GM04503 (cell line): ENCODE measurements around the gene POLE4.

Experiments
- DNase-seq: peaks from one replicate; pipeline ENCODE4 v3.0.0-alpha.2; 2012; ENCODE audit warnings: low read depth

POLE4 gene

DNA sequence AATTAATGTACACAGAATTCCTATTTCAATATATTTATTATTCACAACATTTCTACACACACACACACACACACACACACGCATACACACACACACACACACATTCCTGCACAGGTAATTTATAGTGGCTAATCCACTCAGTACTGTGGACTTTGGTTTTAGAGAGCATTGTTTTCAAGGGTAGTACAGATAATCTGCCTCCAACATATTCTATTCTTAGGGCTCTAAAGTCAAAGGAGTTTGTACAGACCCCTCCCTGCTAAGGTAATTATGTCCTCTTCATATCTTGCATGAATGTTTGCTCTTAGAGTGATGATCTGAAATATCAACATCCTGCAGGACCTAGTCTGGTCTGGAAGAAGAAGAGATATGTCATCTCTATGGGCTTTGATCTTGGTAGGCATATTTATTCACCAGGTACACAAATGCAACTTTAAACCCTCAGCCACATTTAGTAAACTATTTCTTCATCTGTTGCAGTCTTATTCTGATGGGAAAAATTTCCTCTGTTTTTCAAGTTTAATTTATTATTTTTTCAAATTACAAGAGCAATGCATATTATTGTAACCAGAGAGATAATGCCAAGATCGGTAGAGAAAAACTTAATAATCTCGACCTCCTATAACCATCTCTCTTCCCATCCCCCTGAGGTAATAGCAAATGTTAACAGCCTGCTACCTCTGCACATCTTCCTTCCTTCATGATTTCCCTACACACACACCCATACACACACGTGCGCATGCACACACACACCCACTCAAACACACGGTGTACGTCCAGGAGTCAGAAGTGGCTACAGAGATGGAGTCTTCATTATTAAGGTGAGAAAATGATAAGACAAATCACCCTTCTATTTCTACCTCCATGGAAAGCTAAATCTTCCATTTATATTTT, 18.3 kb upstream of the POLE4 start:
- DNase-seq, result no peak

DNA sequence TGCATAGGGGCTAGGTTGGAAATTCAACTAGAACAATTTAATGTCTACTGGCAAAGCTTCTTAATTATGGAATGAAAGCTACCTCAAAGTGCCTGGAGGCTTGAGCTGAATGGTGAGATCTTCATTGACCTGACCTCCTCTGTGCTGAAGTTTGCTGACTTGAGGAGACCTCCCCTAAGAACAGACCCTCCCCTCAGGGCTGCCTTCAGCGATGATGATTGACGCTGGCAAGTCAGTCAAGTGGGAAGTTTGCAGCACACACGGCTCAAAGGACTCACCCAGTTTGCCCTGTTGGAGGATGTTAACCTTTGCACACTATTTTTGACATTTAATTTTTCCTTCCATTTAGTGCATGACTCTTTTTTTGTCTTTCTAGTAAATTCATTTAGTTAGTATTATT, 17.2 kb upstream of the POLE4 start:
- no peak for DNase-seq

DNA sequence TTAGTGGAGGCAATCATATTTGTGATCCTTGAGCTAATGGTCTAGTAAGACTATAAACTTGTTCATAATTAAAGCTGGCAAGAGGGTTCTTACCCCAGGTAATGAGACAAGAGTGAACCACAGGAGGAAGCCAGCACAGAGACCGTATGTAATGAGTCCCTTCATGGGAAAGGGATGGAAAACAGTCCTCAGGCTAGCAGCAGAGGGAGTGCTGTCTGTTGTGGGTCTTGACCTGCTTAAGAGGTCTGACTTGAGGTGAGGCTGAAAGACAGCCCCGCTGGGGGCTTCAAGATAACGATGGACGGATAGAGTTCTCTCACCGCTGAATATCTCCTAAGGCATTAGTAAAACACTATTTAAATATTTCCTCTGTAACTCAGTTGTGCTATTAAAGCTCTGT, 16.2 kb upstream of the POLE4 start:
- DNase-seq, result no peak

DNA sequence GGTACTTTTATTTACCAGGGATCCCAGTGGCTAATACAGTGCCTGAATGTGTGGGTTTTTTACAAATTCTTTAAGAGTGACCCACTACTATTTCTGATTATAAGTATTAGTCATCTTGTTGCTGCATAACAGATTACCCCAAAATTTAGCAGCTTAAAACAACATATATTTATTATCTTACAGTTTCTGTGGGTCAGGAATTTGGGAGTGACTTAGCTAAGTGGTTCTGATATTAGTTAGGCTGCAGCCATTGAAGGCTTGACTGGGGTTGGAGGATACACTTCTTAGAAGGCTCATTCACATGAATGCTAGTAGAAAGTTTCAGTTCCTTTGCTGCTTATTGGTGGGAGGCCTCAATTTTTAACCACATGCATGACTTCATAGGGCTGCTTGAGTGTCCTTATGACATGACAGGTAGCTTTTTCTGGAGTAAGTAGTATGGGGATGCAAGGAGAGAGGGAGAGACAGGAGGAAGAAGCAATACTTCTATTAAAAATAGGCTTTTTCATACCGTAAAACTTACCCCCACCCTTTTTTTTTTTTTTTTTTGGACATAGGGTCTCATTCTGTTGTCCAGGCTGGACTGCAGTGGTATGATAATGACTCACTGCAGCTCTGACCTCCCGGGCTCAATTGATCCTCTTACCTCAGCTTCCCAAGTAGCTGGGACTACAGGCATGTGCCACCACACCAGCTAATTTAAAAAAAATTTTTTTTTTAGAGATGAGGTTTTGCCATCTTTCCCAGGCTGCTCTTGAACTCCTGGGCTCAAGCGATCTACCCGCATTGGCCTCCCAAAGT, 13.3 kb upstream of the POLE4 start:
- no peak for DNase-seq

DNA sequence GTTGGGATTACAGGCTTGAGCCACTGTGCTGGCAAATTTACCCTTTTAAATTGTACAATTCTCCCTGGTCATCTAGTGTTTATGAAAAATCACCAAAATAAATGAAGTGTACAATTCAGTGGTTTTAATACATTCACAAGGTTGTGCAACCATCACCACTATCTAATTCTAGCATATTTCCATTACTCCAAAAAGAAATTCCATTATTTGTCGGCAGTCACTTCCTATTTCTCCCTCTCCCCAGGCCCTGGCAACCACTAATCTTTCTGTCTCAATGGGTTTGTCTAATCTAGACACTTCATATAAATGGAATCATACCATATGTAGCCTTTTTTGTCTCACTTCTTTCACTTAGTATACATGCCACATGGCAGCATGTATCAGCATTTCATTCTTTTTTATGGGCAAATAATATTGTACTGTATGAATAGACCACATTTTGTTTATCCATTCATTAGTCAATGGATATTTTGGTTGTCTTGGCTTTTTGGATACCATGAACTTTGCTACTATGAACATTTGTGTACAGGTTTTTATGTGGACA, 12.6 kb upstream of the POLE4 start:
- DNase-seq, result no peak

DNA sequence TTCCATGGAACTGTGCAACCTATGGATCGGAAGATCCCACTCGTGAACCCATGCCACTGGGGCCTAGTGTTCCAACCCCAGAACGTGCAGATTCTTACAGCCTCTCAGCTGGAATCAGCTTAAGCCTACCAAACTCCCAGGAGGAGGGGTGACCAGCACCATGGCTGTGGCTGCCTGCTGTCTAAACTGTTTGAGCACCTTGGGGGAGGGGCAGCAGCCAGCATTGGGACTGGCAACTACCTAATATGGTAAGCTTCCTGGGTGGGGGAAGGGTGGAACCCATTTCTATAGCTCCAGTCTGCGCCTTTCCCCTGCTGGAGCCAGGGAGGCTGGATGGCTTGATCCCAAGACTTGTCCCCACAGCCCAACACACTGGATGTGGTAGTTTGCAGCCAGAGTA, 10.7 kb upstream of the POLE4 start:
- no peak for DNase-seq

DNA sequence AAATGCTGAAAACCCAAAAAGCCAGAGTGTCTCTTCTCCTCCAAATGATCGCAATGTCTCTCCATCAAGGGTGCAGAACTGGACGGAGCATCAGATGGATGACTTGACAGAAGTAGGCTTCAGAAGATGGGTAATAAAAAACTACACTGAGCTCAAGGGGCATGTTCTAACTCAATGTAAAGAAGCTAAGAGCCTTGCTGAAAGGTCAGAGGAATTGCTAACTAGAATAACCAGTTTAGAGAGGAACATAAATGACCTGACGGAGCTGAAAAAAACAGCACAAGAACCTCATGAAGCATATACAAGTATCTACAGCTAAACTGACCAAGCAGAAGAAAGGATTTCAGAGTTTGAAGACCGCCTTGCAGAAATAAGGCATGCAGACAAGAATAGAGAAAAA, 9.7 kb upstream of the POLE4 start:
- DNase-seq, result no peak

DNA sequence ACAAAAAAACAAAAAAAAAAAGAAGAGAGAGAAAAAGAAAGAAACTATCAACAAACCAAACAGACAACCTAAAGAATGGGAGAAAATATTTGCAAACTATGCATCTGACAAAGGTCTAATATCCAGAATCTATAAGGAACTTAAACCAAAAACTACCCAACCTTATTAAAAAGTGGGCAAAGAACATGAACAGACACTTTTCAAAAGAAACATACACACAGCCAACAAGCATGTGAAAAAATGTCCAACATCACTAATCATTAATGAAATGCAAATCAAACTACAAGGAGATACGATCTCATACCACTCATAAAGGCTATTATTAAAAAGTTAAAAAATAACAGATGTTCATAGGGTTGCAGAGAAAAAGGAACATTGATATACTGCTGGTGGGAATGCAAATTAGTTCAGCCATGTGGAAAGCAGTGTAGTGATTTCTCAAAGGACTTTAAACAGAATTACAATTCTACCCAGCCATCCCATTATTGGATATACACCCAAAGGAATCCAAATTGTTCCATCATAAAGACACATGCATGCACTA, 7.2 kb upstream of the POLE4 start:
- DNase-seq, result no peak

DNA sequence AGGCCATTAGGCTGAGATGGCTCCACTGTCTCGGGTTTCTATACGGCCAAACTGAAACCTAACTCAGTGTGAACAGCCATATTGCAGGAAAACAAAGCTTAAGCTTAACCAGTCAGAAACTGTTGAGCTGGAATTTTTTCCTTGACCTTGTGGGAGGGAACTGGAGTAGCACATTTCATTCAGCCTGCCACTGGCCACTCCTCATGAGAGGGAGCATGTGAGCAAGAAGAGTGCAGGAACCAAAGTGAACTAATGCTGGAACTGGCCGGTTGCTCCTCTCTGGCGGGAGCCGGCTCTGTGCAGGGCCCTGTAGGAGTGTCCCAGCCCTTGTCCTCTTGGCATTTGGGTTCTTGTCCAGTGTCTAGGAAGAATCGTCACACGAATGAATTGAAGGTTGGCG, 5.9 kb upstream of the POLE4 start:
- no peak for DNase-seq

DNA sequence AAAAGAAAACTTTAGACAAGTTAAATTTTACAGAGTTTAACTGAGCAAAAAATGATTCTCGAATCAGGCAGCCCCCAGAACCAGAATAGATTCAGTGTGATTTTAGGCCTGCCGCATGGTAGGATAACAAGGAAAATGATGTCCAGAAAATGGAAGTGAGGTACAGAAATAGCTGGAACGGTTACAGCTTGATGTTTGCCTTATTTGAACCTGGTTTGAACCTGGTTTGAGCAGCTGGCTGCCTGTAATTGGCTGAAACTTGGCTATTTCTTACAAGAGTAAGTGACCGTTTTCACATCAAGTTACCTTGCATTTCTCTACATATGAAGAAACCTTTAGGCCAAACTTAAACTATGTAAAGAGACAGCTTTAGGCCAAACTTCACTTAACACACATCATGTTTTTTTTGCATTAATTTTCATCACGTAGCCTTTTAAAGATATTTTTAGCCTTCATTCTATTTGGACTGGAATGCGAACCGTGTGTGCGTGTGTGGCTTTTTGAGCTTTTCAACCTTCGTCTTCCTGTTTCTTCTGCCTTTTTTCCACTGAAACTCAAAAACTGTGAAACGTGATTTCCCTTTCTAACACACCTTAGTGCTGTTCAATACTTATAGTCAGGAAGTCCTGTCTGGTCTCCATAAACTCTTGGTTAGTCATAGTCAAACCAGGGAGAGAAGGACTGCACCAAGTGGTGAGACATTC, 4.5 kb upstream of the POLE4 start:
- no peak for DNase-seq

DNA sequence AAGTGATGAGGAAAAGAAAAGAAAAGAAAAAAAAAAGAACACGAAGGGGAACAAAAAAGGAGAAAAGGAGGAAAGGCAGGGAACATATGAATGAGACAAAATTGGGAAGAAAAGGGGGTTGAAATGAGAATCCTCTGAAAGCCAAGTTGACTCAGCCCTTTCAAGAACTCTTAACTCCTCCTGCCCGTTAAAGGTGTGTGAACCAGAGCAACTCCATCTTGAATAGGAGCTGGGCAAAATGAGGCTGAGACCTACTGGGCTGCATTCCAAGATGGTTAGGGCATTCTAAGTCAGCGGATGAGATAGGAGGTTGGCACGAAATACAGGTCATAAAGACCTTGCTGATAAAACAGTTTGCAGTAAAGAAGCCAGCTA, 4.0 kb upstream of the POLE4 start:
- DNase-seq, result no peak

DNA sequence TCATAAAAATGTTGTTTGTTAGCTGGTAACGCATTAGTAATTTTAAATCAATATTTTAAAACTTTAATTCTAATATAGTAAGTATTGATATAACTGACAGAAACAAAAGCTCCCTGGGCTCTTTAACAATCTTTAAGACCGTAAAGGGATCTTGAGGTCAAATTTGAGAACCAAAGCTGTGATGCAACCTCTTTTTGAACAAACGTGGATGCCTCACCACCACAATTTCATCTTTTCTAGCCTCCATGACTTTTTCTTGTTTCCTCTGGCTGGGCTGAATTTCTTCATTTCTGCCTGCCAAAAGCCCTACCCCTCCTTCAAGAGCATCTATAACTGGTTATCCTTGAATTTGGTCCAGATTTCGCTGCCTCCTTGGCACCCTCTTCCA, 563 bp upstream of the POLE4 start:
- no peak for DNase-seq

DNA sequence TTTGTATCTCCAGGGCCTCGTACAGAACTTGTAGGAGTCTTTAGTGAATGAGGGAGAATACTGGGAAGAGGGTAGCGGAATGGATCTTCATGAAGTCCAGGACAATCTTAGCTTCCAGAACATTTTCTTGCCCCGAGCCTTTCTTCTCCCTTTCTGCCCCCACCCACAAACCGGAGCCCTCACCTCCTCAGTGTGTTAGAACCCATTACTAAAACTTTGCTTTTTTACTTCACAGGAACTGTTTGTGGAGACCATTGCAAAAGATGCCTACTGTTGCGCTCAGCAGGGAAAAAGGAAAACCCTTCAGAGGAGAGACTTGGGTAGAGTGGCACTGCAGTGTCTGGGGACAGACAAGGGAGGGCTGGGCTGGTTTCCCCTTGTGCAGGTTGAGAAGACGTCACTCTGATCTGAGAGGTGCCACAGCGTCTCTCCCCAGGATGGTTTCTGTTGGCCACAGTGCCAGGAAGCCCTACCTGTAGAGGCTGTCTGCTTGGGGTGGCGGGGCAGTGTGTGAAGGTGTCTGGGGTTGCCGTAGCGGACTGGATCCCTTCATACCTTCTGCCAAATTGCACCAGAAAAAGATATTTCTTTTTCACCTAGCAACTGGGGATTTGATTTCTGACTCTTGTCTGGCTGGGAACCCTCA, 786 bp downstream of the POLE4 start:
- no peak for DNase-seq

DNA sequence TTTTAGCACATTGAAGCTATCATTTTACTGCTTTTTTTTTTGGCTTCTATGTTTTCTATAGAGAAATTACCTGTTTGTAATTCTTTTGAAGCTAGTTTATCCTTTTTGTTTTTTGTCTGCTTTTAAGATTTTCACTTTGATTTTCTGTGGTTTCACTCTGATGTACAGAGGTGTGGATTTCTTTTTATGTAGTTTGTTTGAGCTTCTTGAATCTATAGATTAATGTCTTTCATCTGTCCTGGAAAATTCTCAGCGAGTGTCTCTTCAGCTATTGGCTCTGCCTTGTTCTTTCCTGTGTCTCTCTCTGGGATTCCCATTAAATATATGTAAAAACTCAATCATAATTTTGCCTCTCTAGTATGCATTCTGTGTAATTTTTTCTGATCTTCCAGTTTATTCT, 8.4 kb downstream of the POLE4 start:
- no peak for DNase-seq

DNA sequence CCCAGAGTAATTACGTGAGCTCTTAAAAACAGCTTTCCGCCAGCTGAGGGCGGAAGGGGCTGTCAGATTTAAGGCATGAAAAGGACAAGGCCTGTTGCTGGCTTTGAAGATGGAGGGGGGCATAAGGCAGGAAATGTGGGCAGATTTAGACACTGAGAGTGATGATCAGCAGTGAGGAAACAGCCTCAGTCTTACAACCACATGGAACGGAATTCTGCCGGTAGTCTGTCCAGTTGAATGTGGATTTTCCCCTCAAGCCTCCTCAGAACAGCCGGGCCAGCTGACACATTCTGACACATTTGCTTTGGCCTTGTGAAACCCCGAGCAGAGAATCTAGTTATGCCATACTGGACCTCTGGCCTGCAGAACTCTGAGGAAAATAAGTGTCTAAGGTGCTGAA, 16.6 kb downstream of the POLE4 start:
- no peak for DNase-seq

DNA sequence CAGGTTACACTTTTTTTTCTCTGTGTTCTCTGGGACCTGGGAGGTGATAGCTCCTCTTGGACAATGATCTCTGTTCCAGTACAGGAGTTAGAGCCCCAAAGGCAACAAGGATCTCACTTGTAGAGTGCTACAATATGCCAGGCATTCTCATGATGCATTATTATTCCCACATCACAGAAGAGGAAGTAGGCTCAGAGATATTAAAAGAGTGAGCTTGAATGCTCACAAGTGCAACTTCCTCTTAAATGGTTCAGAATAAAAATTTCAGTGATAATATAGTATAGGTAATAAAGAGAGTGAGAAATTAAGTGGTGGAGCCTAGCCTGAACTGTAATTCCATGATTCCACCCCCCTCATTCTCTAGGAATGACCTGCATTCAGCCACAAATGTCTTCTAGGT, 21.4 kb downstream of the POLE4 start:
- DNase-seq, result no peak

DNA sequence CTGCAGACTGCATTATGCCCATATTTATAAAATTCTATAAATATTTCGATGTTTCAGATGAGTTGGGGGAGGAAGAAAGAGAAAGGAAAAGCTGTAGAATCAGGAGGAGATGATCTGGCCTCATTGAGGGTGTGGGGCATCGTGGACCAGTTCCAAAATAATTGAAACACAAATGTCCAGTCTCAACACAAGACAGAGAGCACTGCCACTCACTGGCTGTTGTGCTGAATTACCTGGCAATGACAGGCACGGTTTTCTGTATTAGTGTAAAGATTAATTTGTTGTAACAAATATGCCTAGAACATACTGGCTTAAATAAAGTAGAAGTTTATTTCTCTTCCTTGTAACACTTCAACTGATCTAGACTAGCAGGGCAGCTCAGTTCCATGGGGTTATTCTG, 24.1 kb downstream of the POLE4 start:
- DNase-seq, result no peak

DNA sequence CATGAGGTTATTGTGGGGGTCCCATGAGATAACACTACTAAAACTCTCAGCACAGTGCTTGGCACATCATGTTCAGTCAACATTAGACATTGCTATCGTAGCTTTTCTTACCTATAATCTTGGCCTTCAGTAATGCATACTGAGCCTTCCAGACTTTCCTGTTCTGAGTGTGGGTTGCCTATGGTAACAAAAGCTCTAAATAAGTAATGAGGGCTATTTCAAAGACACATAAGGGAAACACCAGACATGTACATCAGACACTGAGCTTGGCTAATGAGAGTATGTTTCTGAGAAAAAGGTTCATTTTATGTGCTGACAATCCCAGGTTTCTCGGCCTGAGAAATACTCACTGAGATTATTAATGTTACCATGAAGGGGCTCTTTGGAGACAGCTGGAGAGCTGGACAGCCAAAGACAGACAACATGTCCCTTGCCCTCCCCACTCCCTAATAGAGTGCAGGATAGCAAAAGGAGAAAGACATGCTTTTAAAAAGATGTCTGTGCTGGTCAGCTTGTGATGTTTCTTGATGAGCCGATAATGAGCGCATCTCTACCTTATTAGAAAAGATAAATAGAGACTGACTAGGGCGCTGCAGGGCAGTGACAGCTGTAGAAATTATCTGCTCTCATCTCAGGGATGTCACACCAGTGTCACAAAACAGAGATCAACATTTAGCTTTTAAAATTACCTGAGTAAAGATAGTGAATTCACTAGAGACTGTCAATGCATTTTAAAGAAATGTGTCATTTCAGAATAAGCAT, 25.4 kb downstream of the POLE4 start:
- no peak for DNase-seq

DNA sequence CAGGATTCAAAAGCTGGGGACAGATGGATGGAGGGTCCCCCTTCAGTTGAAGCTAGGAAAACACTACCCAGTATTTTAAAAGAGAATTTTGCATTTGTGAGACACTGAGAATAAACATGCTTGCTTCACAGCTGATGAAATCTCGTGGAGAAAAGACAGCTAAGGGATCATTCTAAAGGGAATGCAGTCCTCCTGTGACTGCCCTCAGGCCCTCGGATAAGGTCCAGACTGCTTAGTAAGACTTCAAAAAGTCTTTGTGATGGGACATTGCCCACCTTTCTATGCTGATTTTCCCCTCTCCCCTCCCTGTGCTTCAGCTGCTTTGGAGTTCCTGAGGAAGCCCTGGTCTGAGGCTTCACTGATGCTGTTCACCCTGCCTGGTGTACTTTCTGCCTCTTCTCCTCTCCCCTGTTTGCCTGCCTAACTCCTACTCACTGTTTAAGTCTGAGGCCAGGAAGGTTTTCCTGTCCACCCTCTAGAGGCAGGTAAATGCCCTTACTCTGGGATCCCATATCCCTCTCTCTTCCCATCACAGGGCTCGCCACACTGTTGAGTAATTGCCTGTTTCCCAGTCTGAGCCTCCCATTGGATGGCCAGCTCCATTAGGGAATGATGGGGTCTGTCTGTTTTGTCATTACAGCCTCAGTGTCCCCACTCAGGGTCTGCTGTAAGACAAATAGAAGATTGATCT, 26.6 kb downstream of the POLE4 start:
- DNase-seq, result no peak

DNA sequence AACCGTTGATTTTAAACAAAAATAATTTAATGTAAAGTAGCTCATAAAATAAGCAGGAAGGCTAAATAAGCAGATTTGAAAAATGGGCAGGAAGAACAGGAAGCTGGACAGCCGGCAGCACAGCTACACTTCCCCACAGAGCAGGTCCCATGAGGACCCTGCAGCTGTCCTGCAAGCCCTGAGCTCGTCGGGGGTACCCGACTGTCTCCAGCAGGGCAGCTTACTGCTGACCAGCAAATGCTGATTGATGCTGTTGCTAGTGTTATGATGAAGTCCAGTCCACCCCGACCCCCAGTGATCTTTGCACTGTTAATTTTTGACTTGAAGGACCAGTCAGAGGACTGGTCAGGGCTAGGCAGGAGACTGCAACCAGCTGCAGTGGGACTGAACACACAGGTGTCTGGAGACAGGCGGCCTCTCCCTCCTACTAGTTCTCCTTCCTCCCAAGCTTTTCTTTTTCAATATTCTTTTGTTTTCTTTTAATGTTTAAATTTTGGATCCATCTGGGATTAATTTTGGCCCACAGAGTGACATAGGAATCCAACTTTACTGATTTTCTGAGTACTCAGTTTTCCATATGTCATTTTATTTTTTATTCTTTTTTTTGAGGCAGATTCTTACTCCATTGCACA, 27.7 kb downstream of the POLE4 start:
- no peak for DNase-seq
